ENCODE measurements around the gene PELO.
A peak's percentile ranks its signal among the peaks of the same experiment; 100 is the strongest.

PELO gene

DNA sequence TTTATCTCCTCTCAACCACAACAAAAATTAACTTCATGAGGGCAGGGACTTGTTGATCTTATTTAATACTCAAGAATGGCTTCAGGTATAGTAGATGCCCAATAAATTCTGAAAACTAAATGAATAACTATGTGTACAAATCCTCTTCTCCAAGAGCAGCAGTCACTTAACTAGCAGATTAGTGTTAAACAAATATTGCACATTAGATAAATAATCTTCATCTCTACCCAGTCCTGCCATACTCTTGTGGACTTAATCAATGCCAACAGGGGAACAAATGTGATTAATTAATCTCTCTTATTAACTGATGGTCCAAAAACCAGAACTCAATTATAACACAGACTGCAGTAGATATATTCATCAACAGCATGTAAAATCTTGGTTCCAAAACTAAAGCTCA is 15.0 kb upstream of the PELO start:
- DNase-seq, result no peak

DNA sequence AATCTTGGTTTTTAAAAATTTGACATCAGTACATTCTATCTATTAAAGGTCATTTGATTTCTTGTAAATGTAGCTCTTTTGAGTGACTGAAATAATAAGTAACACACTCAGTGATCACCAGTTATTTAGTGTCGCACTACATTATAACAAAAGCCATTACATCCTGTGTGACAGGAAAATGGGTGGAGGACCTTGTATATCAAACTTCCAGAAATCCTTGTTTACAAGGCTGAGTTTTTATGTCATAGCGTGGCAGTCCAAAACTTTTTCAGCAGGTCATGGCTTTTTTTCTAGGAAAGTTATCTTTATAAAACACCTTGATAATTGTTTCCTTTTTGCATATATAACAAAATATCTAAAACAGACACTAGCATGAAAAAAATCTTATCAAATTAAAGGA is 14.4 kb upstream of the PELO start:
- DNase-seq, result no peak

DNA sequence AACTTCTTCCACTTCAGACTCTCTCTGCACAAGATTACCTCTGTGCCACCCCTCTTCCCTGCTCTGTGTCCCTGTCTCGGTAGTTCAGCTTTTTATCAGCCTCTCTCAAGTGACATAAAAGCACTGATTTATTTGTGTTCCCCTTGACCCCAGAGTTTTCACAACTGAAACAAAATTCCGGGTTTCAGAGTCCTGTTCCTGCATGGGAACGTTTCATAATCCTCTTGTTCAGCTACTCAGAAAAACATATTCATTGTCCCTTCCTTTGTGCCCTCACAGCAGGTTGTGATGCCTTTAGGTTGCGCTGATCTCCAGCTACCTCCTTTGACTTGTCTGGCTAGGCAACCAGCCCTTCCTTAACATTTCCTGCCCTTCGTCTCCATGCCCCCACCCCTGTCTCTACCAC is 13.7 kb upstream of the PELO start:
- no peak for DNase-seq

- no peak for DNase-seq
Measured at GRCh38 chr5:52776116-52776515, 11.6 kb upstream of the PELO start.

GRCh38 chr5:52777186-52777585 is 10.5 kb upstream of the PELO start:
- no peak for DNase-seq

GRCh38 chr5:52778781-52779180 is 8.9 kb upstream of the PELO start:
- no peak for DNase-seq

DNA sequence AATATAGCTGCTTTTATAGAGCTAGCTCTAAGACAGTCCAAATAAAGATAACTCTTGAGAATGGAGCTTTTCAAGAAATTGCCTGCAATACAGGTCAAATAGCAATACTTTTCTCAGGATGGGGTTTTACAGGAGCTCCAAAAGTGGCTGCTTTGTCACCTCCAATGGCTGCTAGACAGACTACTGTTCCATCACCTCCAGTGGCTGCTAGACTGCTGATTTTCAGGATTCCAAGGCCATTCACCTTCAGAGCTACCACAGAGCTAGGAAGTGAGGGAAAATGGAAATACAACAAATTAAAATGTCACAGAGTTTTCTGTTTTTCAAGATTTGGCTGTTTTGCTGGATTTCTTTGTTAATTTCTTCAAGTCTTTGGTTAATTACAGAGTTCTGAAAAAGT is 8.5 kb upstream of the PELO start:
- no peak for DNase-seq

GRCh38 chr5:52783226-52783959 is 4.3 kb upstream of the PELO start:
- DNase-seq, result no peak

DNA sequence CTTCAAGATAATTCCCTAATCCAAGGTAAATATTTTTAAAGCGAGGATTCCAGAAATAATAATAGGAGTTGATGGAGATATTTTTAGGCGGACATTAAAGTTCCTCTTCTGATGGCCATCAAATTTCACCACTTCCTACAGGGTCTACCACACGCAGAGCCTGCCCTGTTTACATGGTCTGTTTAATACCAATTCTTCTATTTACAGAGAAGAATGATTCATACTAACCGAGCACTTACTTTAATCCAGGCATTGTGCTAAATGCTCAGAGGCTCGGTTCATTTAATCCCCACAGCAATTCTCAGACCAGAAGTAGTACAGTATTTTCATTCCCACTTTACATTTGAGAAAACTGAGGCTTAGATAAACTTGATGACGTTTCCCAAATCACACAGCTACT is 3.0 kb upstream of the PELO start:
- no peak for DNase-seq

GRCh38 chr5:52786391-52786790 is 1.3 kb upstream of the PELO start:
- no peak for DNase-seq

DNA sequence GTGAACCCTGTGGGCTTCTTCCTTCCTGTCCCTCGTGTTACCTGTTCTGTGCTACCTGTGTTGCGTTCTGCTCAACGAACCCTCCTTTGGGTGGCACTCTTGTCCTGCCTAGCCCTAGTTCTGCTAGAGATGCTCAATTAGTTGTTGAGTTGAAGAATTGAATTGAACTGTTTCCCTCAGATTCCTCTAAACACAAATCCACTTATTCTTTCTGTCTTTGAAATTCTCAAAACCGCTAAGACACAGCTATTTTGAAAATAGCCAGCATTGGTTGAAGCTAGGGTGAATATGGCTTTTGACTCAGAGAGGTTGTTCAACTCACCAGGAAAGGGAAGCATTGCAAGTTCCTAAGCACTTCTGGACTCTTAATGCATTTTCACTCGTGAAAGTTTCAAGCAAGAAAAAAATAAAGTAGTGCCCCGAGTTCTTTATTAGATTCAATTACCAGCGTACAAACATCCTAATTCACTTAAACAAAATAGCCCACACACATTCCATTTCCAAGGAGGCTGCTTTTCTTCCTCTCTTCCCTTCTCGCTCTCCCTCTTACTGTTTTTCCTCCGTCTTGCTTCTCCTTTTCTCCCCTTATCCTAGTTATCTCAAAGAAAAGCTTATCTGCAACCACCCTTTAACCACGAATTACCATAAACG is 642 bp upstream of the PELO start:
- DNase-seq, result no peak

DNA sequence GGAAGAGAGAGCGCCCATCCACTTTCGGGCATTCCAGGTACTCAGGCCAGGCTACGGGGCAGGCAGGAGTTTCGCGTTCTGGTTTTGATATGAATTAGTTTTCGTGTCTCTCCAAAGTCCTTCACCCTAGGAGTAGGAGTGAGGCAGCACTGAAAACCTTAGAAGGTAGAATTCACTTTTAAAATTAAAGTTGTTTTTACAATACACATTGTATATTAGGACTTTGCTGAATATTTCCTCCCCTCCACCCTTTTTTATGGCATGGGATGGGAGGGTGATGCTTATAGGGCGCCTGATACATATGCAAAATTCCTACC is 747 bp downstream of the PELO start:
- no peak for DNase-seq

- no peak for DNase-seq
Measured at GRCh38 chr5:52789378-52789777, 1.7 kb downstream of the PELO start.

DNA sequence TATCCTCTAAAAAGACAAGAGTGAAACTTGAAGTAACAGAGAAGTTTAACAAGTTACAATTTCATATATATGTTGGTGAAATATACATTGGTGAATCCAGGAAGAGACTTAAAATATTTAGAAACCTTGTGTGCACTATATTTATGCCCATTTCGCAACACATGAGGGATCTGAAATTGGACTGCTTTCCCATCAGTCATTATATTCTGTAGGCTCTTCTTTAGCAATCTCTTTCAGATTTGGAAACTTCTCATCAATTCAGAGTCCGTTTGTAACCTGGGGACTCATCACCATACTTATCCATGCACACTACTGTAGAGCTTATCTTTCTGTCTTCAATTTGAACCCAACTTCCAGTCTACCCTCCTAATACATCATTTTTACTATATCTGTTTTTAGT is 2.1 kb downstream of the PELO start:
- no peak for DNase-seq

DNA sequence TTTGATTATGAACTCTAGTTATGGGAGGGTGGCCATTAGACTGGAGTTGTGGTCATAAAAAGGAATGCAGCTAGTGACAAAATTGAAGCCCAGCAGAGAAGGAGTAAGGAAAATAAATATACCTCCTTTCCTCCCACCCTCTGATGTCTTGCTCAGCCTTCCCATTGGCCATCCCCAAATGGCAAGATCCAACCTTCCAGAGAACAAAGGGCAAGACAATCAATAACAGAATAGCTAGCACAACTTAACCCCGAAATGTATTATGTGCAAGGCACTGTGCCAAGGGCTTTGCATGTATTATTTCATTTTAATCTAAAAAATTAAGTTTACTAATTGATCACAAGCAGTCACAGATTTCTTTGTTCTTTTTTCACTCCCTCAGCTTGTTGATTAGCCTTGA is 3.6 kb downstream of the PELO start:
- no peak for DNase-seq

- DNase-seq, result no peak
Measured at GRCh38 chr5:52794519-52794918, 6.8 kb downstream of the PELO start.

GRCh38 chr5:52796031-52796430 is 8.3 kb downstream of the PELO start:
- DNase-seq, result no peak

DNA sequence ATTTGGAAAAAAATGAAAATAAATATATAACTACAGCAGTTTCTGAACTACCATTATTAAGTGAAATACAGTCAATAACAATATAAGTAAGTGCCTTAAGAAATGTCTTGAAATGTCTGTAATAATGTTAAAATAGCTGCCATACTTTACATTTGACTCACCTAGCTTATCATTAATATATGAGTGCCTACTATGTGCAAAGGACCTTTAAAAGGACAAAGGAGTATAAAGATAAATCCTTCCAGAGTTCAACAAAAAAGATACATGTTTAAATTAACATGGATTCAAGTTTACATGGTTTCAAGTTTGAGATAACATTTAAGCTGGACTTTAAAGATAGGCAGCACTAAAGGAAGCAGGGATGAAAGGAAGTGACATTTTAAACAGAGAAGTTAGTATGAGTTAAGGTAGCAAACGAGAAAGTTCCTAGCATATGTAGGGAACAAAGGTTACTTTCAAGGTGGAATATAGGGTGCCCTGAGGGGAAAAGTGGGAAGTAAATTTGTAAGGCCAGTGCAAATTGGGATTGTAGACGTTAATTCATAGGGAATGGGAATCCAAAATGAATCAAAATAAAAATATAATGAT is 8.9 kb downstream of the PELO start:
- DNase-seq, result no peak

DNA sequence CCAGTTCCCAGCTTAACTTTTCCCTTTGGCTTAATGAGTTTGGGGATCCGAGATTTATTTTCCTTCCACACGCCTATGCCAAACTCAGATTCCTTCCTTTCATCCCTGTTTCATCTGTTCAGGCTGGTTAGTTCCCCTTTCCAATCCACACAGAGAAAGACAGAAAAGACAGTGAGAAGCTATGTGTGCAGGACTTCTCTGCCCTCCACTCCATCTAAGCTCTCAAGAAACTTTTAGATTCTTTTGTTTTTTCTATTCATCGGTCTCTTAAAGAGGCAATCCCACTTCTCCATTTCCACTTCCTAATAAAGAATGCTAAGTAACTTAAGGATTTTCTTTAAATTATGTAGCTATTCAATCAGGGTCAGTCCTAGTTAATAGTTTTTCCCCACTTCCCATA is 11.2 kb downstream of the PELO start:
- no peak for DNase-seq

DNA sequence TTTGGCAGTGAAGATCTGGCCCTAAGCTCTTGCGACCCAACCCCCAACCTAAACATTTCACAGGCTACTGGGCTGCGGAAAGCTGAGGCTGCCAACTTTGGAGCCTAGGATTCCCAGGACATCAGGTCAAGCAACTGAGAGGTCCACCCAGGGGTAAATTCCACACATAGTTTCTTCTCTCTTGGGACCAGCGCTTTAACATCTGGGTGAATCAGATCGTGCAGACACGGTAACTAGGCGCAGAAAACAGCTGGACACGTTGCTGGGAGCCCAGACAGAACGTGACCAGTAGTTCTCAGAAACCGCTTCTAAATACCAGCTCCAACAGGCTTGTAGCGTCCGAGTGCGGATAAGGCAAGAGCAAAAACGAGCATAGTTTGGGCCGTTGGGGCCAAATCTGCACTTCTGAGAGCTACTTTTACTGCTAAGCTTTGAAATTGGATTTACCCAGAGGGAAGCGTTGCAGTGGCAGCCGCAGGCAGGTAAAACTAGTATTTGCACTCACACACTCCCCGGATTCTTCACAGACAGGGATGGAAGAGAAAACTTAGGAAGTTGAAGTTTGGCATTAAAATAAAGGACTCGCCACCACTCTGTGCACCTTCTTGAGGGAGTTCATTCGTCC is 11.8 kb downstream of the PELO start:
- DNase-seq, result no peak

- peak; percentile 84 for DNase-seq
Measured at GRCh38 chr5:52799983-52800393, 12.3 kb downstream of the PELO start.

- DNase-seq, result no peak
Measured at GRCh38 chr5:52800394-52801213, 12.9 kb downstream of the PELO start.

- no peak for DNase-seq
Measured at GRCh38 chr5:52801329-52801728, 13.6 kb downstream of the PELO start.

Measured in GF-D8 (cell line).